SK-N-SH (cell line): ENCODE data around the gene NOTCH2. TPM values are rescaled to one million over a fixed set of nuclear protein-coding genes. Genes with fewer than 3 reads are reported as not detected.

ENCODE experiments used
- CTCF ChIA-PET: fragments of 300-600, 350-600 bp; formaldehyde crosslinking; extraction: SDS; loops from one replicate; lab custom pipeline; 2021; lab: Yijun Ruan, JAX
- POLR2A ChIA-PET: fragments of 350-600 bp; sonication (Branson Sonifier 250); formaldehyde crosslinking; extraction: SDS; loops from one replicate; lab custom pipeline; 2020; ENCODE audit warnings: antibody characterized with exemption, inconsistent platforms; lab: Yijun Ruan, JAX
- DNase-seq: peaks from one replicate; pipeline ENCODE4 v3.0.0; 2012
- H2AFZ ChIP-seq: fragments of 200-600 bp; sonication (generic); 2 replicates; pipeline ENCODE4 v1.8.1; 2016; ENCODE audit warnings: antibody characterized with exemption, mild to moderate bottlenecking, low read depth
- H3F3A ChIP-seq: fragments of 200-600 bp; sonication (generic); replicated peaks from 2 replicates; pipeline ENCODE3; 2016; ENCODE audit warnings: antibody characterized with exemption, mild to moderate bottlenecking; ENCODE audit not compliant: insufficient read depth
- H3K27ac ChIP-seq, 2 experiments: fragments of 200-500 bp in 1 of 2; fragments of 200-600 bp in 1 of 2; sonication (Bioruptor generic) in 1 of 2; sonication (generic), shearing (Covaris generic) in 1 of 2; 2 replicates each; pipeline versions ENCODE4 v1.5.1 to v1.6.1; 2014 to 2016; ENCODE audit warnings: low read depth in 2 of 2, inconsistent platforms in 1 of 2, low read length in 1 of 2, mild to moderate bottlenecking in 1 of 2, mixed read lengths in 1 of 2
- H3K27me3 ChIP-seq: fragments of 200-600 bp; sonication (generic), shearing (Covaris generic); 2 replicates; pipeline ENCODE4 v1.6.1; 2016; ENCODE audit warnings: mixed run types; ENCODE audit not compliant: insufficient read depth
- H3K36me3 ChIP-seq, 2 experiments: fragments of 200-500 bp in 1 of 2; fragments of 200-600 bp in 1 of 2; sonication (Bioruptor generic) in 1 of 2; sonication (generic) in 1 of 2; replicated peaks in 1 of 2; 2 replicates each; pipeline versions ENCODE3 to v1.5.1; 2014 to 2016; ENCODE audit warnings: low read length in 1 of 2, mild to moderate bottlenecking in 1 of 2; ENCODE audit not compliant: insufficient read depth in 2 of 2, control insufficient read depth in 1 of 2
- H3K4me1 ChIP-seq, 2 experiments: fragments of 200-500 bp in 1 of 2; fragments of 200-600 bp in 1 of 2; sonication (Bioruptor generic) in 1 of 2; sonication (generic), shearing (Covaris generic) in 1 of 2; 2 replicates each; pipeline versions ENCODE4 v1.5.1 to v1.6.1; 2014 to 2016; ENCODE audit warnings: low read depth in 1 of 2, low read length in 1 of 2, mixed run types in 1 of 2; ENCODE audit not compliant: insufficient read depth in 2 of 2, control insufficient read depth in 1 of 2
- H3K4me2 ChIP-seq: fragments of 200-600 bp; sonication (generic), shearing (Covaris generic); 2 replicates; pipeline ENCODE4 v1.6.1; 2017; ENCODE audit warnings: mixed run types
- H3K4me3 ChIP-seq, 2 experiments: fragments of 200-500 bp in 1 of 2; fragments of 200-600 bp in 1 of 2; sonication (Bioruptor generic) in 1 of 2; sonication (generic), shearing (Covaris generic) in 1 of 2; 2 replicates each; pipeline versions ENCODE4 v1.5.1 to v1.8.1; 2014 to 2016; ENCODE audit warnings: low read depth in 2 of 2, inconsistent platforms in 1 of 2, low read length in 1 of 2, mild to moderate bottlenecking in 1 of 2, mixed read lengths in 1 of 2, moderate library complexity in 1 of 2
- H3K79me2 ChIP-seq: fragments of 200-600 bp; sonication (generic); 2 replicates; pipeline ENCODE4 v1.8.1; 2017; ENCODE audit warnings: mild to moderate bottlenecking; ENCODE audit not compliant: insufficient read depth
- H3K9ac ChIP-seq: fragments of 200-600 bp; sonication (generic); 2 replicates; pipeline ENCODE4 v1.6.1; 2017; ENCODE audit warnings: mixed run types
- H3K9me2 ChIP-seq: fragments of 200-600 bp; sonication (generic); 2 replicates; pipeline ENCODE4 v1.6.1; 2017; ENCODE audit warnings: mixed run types
- H3K9me3 ChIP-seq: fragments of 200-600 bp; sonication (generic); 2 replicates; pipeline ENCODE4 v1.6.1; 2017; ENCODE audit warnings: mixed run types, mild to moderate bottlenecking, moderate library complexity
- H4K20me1 ChIP-seq: fragments of 200-600 bp; sonication (generic); 2 replicates; pipeline ENCODE4 v1.6.1; 2017; ENCODE audit warnings: mild to moderate bottlenecking, mixed run types; ENCODE audit not compliant: insufficient read depth
- EP300 ChIP-seq, 2 experiments: IDR thresholded peaks; 2 replicates each; pipeline versions ENCODE4 v1.4.0 to v1.6.1; 2012; ENCODE audit warnings: borderline replicate concordance in 1 of 2, low read depth in 1 of 2, low read length in 1 of 2
- EZH2phosphoT487 ChIP-seq: fragments of 200-600 bp; sonication (generic); IDR thresholded peaks from 2 replicates; pipeline ENCODE4 v1.6.1; 2017; ENCODE audit warnings: low read depth, mixed run types, mild to moderate bottlenecking, antibody characterized with exemption, moderate library complexity, borderline replicate concordance
- FOSL2 ChIP-seq: IDR thresholded peaks from 2 replicates; pipeline ENCODE4 v1.4.0; 2012; ENCODE audit warnings: low read depth, mild to moderate bottlenecking, moderate library complexity, borderline replicate concordance
- FOXJ3 ChIP-seq: sonication (generic); formaldehyde crosslinking; IDR thresholded peaks from 2 replicates; pipeline ENCODE4 v1.5.1; 2020; ENCODE audit warnings: mild to moderate bottlenecking, missing genetic modification reagents
- FOXM1 ChIP-seq: IDR thresholded peaks from 2 replicates; pipeline ENCODE4 v1.4.0; 2012; ENCODE audit warnings: low read depth, mild to moderate bottlenecking
- GABPA ChIP-seq: IDR thresholded peaks from 2 replicates; pipeline ENCODE4 v1.4.0; 2012; ENCODE audit warnings: low read depth, mild to moderate bottlenecking
- MEF2A ChIP-seq: IDR thresholded peaks from 2 replicates; pipeline ENCODE4 v1.4.0; 2012; ENCODE audit warnings: low read depth, borderline replicate concordance
- NRF1 ChIP-seq: IDR thresholded peaks from 2 replicates; pipeline ENCODE4 v1.6.1; 2012; ENCODE audit warnings: low read depth, mild to moderate bottlenecking, low read length
- PBX3 ChIP-seq: IDR thresholded peaks from 2 replicates; pipeline ENCODE4; 2012
- RCOR1 ChIP-seq: fragments of 150-350 bp; IDR thresholded peaks from 2 replicates; pipeline ENCODE4 v1.6.1; 2017; ENCODE audit warnings: antibody characterized with exemption, low read length
- REST ChIP-seq: IDR thresholded peaks from 2 replicates; pipeline ENCODE4 v1.6.1; 2012; ENCODE audit warnings: mild to moderate bottlenecking, low read depth, low read length, moderate library complexity
- SMC3 ChIP-seq: IDR thresholded peaks from 2 replicates; pipeline ENCODE4 v1.6.1; 2012; ENCODE audit warnings: low read depth, low read length, improper control_type of control experiment
- TEAD4 ChIP-seq: IDR thresholded peaks from 2 replicates; pipeline ENCODE4 v1.4.0; 2012; ENCODE audit warnings: mild to moderate bottlenecking, borderline replicate concordance; ENCODE audit not compliant: insufficient read depth
- USF1 ChIP-seq: IDR thresholded peaks from 2 replicates; pipeline ENCODE4 v1.4.0; 2012; ENCODE audit warnings: low read depth, borderline replicate concordance
- YY1 ChIP-seq: IDR thresholded peaks from 2 replicates; pipeline ENCODE4 v1.4.0; 2012; ENCODE audit warnings: low read depth, mild to moderate bottlenecking
- ZBTB33 ChIP-seq: IDR thresholded peaks from 2 replicates; pipeline ENCODE4 v1.4.0; 2012; ENCODE audit warnings: low read depth, borderline replicate concordance
- WGBS: methylation state at CpG from one replicate; pipeline ENCODE4 v1.1.6; 2017; ENCODE audit warnings: low lambda C conversion rate; 5-methylcytosine and 5-hydroxymethylcytosine counted together
- polyA plus RNA-seq, 3 experiments: library from polyadenylated mRNA; depleted of rRNA; stranded (reverse); fragments of >200 nt; gene quantifications; 2 replicates each; pipeline ENCODE4 v1.2.3, GENCODE V29; 2012

NOTCH2 gene
- polyA plus RNA-seq, 1 of the 3 experiments (the other 2 are of a cell fraction), result 23.0 TPM

GRCh38 chr1:119981496-119981895 lies 88.0 kb downstream of the NOTCH2 start:
- Histone ChIP-seq H4K20me1 (no peaks in the 10 kb centered on the region; the same call in 1 of the 2 replicates), H2AFZ (no peak overlapping the region), H3K4me2 (no peak overlapping the region), H3F3A (peaks cover 15% of the 10 kb centered on the region), H3K79me2 (peaks cover 88% of the 10 kb centered on the region), H3K4me1 (peaks cover 15 to 34% of the 10 kb centered on the region in 2 experiments), H3K27ac (peak overlapping the region; percentile 22 to 64; a peak in 3 of 4 replicates), H3K36me3 (peaks cover 0 to 34% of the 10 kb centered on the region in 2 experiments), H3K27me3 (no peaks in the 10 kb centered on the region), H3K4me3 (no peak overlapping the region), H3K9ac (no peak overlapping the region; the same call in 1 of the 2 replicates), H3K9me2 (no peaks in the 10 kb centered on the region), H3K9me3 (no peaks in the 10 kb centered on the region)
- DNase-seq, result no peak
- 75% methylated on average over 5 of the region's 5 CpGs for WGBS
- ChIA-PET POLR2A (no interaction called here), CTCF (interaction anchor here (0.6 to 1.5 kb wide), 3 partner anchors 13 to 306 kb away, joined by 3 to 6 read pairs (median 3); no protein-coding TSS in a partner anchor)
- TF ChIP-seq NRF1 (no peak), MEF2A (no peak), REST (no peak), TEAD4 (no peak), FOSL2 (no peak), FOXM1 (no peak), PBX3 (no peak), RCOR1 (no peak), ZBTB33 (no peak), FOXJ3 (CRISPR knock-in tag) (no peak), EZH2phosphoT487 (no peak), EP300 (IDR thresholded peaks at IDR 0.05; ENCODE audit: borderline replicate concordance in 1 of 2, low read depth in 1 of 2, low read length in 1 of 2) (no peak), GABPA (no peak), YY1 (no peak), USF1 (no peak), SMC3 (no peak)
